ENCODE measurements around the gene NOSIP.
A peak's percentile ranks its signal among the peaks of the same experiment; 100 is the strongest.
"Not testable (repeated sequence)": the region's sequence is repeated elsewhere in the genome, so short reads cannot be mapped to it uniquely, and the experiment has no call there.

The NOSIP gene

GRCh38 chr19:49580264-49581006 lies at the start of gene NOSIP:
Gene NOSIP (minus strand): TSS chr19:49580556. CDS start chr19:49560691, 19,865 bp downstream.
- DNase-seq (ENCODE audit: low read depth, low spot score), result peak; percentile 88

- DNase-seq (ENCODE audit: low read depth, low spot score), result no peak
Measured at GRCh38 chr19:49629659-49630058, 49.3 kb upstream of the NOSIP start.

GRCh38 chr19:49626226-49626625 lies 45.9 kb upstream of the NOSIP start:
- DNase-seq (ENCODE audit: low read depth, low spot score), result no peak

GRCh38 chr19:49624967-49625910 lies 44.9 kb upstream of the NOSIP start:
- DNase-seq (ENCODE audit: low read depth, low spot score), result no peak

GRCh38 chr19:49617860-49618259 lies 37.5 kb upstream of the NOSIP start:
- DNase-seq (ENCODE audit: low read depth, low spot score), result not testable (repeated sequence)

- DNase-seq (ENCODE audit: low read depth, low spot score), result no peak
Measured at GRCh38 chr19:49616945-49617344, 36.6 kb upstream of the NOSIP start.

GRCh38 chr19:49616532-49616931 lies 36.2 kb upstream of the NOSIP start:
- no peak for DNase-seq (ENCODE audit: low read depth, low spot score)

GRCh38 chr19:49615861-49616260 lies 35.5 kb upstream of the NOSIP start:
- DNase-seq (ENCODE audit: low read depth, low spot score), result no peak

GRCh38 chr19:49614096-49614833 lies 33.9 kb upstream of the NOSIP start:
- no peak for DNase-seq (ENCODE audit: low read depth, low spot score)

- DNase-seq (ENCODE audit: low read depth, low spot score), result no peak
Measured at GRCh38 chr19:49613374-49613773, 33.0 kb upstream of the NOSIP start.

GRCh38 chr19:49609499-49610092 lies 29.2 kb upstream of the NOSIP start:
- DNase-seq (ENCODE audit: low read depth, low spot score), result no peak

GRCh38 chr19:49605605-49606004 lies 25.2 kb upstream of the NOSIP start:
- DNase-seq (ENCODE audit: low read depth, low spot score), result no peak

- DNase-seq (ENCODE audit: low read depth, low spot score), result no peak
Measured at GRCh38 chr19:49602806-49603205, 22.4 kb upstream of the NOSIP start.

GRCh38 chr19:49601482-49602038 lies 21.2 kb upstream of the NOSIP start:
- DNase-seq (ENCODE audit: low read depth, low spot score), result no peak

GRCh38 chr19:49599378-49600295 lies 19.3 kb upstream of the NOSIP start:
- DNase-seq (ENCODE audit: low read depth, low spot score), result no peak

GRCh38 chr19:49597703-49597974 lies 17.3 kb upstream of the NOSIP start:
- no peak for DNase-seq (ENCODE audit: low read depth, low spot score)

- DNase-seq (ENCODE audit: low read depth, low spot score), result no peak
Measured at GRCh38 chr19:49596954-49597702, 16.8 kb upstream of the NOSIP start.

- no peak for DNase-seq (ENCODE audit: low read depth, low spot score)
Measured at GRCh38 chr19:49596407-49596806, 16.1 kb upstream of the NOSIP start.

GRCh38 chr19:49595819-49596404 lies 15.6 kb upstream of the NOSIP start:
- no peak for DNase-seq (ENCODE audit: low read depth, low spot score)
